Right lobe of liver (tissue), 6 donors: ENCODE results near the gene ATP8B3. TPM values are rescaled to one million over a fixed set of nuclear protein-coding genes. Genes with fewer than 3 reads are reported as not detected.
"Not testable (repeated sequence)": the region's sequence is repeated elsewhere in the genome, so short reads cannot be mapped to it uniquely, and the experiment has no call there.

Experiments
- ATAC-seq, 4 donors: fragments of 200-7000 bp; cut with Tn5 transposase; one replicate each; pipeline ENCODE4 v1.9.1; 2020; ENCODE audit warnings: mild to moderate bottlenecking in 4 of 4, moderate library complexity in 4 of 4
- DNase-seq, 3 donors: peaks; one replicate each; pipeline ENCODE4 v3.0.0-alpha.2; 2020
- H3K27ac ChIP-seq, 3 donors: fragments of 200-600 bp; one replicate each; pipeline ENCODE4 v1.8.0; 2022
- H3K27me3 ChIP-seq, 2 donors: fragments of 200-600 bp; one replicate each; pipeline ENCODE4 v1.8.0; 2022
- H3K36me3 ChIP-seq, 4 donors: fragments of 200-600 bp; sonication (generic) in 1 of 4; one replicate each; pipeline versions ENCODE4 v1.5.1 to v1.8.0; 2017 to 2022; ENCODE audit warnings: control low read depth in 1 of 4
- H3K4me1 ChIP-seq, 4 donors: fragments of 200-600 bp; sonication (generic) in 1 of 4; one replicate each; pipeline versions ENCODE4 v1.5.1 to v1.8.0; 2017 to 2022; ENCODE audit warnings: control low read depth in 1 of 4
- H3K4me3 ChIP-seq, 3 donors: fragments of 200-600 bp; one replicate each; pipeline ENCODE4 v1.8.0; 2022
- H3K9me3 ChIP-seq, 4 donors: fragments of 200-600 bp; sonication (generic) in 1 of 4; one replicate each; pipeline versions ENCODE4 v1.5.1 to v1.8.0; 2017 to 2022; ENCODE audit warnings: control low read depth in 1 of 4
- POLR2A ChIP-seq: fragments of 450-650 bp; IDR thresholded peaks from one replicate; pipeline ENCODE4 v1.6.1; 2017; ENCODE audit warnings: antibody characterized with exemption, mild to moderate bottlenecking
- WGBS: methylation state at CpG from one replicate; pipeline ENCODE4 v1.1.6; 2018; ENCODE audit warnings: low coverage, low lambda C conversion rate; ENCODE audit not compliant: insufficient coverage; ENCODE audit errors: missing lambda C conversion rate; 5-methylcytosine and 5-hydroxymethylcytosine counted together
- intact Hi-C, 2 donors: fragments of 100-400 bp; cut with DNase I; formaldehyde crosslinking; loops; one replicate each; pipeline versions ENCODE4 v1.11.2 to v1.14.1; 2022
- total RNA-seq, 6 experiments: library from RNA; depleted of rRNA in 2 of 6; stranded (reverse); fragments of >200 nt in 2 of 6; fragmentation: NEBNext Ultra II Directional in 3 of 6; extraction: Animal tissue kit (Norgen Biotek cat#: 25700) in 3 of 6; gene quantifications; one replicate each; pipeline versions ENCODE4 v1.1.0 to v1.2.4, GENCODE V29; 2016 to 2023
- TF ChIP-seq, protein P1 (sequence below), 4 donors: fragments of 200-600 bp in 3 of 4; fragments of 450-650 bp in 1 of 4; IDR thresholded peaks; one replicate each; pipeline versions ENCODE4 v1.5.1 to v1.8.0; 2016 to 2022; ENCODE audit warnings: antibody characterized with exemption in 4 of 4, mild to moderate bottlenecking in 2 of 4
- donor health status: DM: no; HTN: yes; CAD: no.
- donor health status: DM: no; HTN: no; CAD: no.
- donor health status: DM: no; HTN: no; CAD: no.
- donor health status: DM: no; HTN: yes; CAD: no.
- donor health status: DM: no; HTN: yes; CAD: no.

The ATP8B3 gene
- total RNA-seq, 6 experiments from 2014 or later: 0.86 to 5.7 (median 3.1) TPM

DNA sequence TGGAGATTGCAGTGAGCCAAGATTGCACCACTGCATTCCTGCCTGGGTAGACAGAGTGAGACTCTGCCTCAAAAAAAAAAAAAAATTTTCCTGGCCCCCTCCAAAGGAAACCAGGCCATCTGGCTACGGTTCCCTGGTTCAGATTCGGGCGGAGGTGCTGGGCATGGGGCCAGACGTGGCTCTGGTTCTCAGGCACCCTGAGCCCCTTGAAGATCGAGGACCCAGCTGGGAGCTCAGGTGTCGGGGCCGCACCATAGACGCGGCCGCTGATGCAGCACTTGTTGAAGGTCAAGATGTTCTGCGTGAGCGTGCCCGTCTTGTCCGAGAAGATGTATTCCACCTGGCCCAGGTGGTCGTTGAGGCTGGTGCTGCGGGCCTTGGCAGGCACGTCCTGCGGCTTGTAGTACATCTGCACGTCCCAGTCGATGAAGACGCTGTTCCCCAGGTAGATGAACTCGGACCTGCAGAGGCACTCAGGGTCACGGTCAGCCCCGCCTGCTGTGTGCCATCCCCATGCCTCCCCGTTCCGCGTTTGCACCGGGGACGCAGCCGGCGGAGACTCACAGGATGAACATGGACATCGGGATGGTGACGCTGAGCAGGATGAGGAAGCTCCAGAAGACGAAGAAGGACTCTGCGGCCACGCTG is 12.3 kb downstream of the ATP8B3 start:
- no peak for DNase-seq
- 93% methylated on average over 14 of the region's 36 CpGs for WGBS
- TF ChIP-seq POLR2A: no peak
- TF ChIP-seq, protein P1, sequence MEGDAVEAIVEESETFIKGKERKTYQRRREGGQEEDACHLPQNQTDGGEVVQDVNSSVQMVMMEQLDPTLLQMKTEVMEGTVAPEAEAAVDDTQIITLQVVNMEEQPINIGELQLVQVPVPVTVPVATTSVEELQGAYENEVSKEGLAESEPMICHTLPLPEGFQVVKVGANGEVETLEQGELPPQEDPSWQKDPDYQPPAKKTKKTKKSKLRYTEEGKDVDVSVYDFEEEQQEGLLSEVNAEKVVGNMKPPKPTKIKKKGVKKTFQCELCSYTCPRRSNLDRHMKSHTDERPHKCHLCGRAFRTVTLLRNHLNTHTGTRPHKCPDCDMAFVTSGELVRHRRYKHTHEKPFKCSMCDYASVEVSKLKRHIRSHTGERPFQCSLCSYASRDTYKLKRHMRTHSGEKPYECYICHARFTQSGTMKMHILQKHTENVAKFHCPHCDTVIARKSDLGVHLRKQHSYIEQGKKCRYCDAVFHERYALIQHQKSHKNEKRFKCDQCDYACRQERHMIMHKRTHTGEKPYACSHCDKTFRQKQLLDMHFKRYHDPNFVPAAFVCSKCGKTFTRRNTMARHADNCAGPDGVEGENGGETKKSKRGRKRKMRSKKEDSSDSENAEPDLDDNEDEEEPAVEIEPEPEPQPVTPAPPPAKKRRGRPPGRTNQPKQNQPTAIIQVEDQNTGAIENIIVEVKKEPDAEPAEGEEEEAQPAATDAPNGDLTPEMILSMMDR (IDR thresholded peaks at IDR 0.05): no peak
- ATAC-seq: no peak
- Histone ChIP-seq H3K27me3 (peaks cover 0 to 13% of the 10 kb centered on the region in 2 donors), H3K4me1 (no peaks in the 10 kb centered on the region), H3K36me3 (no peaks in the 10 kb centered on the region), H3K4me3 (no peak overlapping the region), H3K9me3 (no peaks in the 10 kb centered on the region), H3K27ac (no peak overlapping the region)
- intact Hi-C loops: no loop called here

DNA sequence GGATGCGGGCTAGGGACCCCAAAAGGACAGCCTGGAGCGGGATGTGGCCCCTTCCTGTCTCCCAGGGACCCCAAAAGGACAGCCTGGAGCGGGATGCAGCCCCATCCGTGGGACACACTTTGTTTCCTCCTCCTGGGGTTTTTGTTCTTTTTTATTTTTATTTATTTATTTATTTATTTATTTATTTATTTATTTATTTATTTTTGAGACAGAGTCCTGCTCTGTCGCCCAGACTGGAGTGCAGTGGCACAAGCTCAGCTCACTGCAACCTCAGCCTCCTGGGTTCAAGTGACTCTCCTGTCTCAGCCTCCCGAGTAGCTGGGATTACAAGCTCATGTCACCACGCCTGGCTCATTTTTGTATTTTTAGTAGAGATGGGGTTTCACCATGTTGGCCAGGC is 14.8 kb downstream of the ATP8B3 start:
- H3K9me3 ChIP-seq, DNase-seq, H3K4me1 ChIP-seq, H3K27ac ChIP-seq, intact Hi-C loops, H3K36me3 ChIP-seq, H3K4me3 ChIP-seq, ATAC-seq: not testable (repeated sequence)
- peaks cover 0 to 13% of the 10 kb centered on the region in 2 donors for H3K27me3 ChIP-seq
- 91% methylated on average over 6 of the region's 7 CpGs for WGBS

DNA sequence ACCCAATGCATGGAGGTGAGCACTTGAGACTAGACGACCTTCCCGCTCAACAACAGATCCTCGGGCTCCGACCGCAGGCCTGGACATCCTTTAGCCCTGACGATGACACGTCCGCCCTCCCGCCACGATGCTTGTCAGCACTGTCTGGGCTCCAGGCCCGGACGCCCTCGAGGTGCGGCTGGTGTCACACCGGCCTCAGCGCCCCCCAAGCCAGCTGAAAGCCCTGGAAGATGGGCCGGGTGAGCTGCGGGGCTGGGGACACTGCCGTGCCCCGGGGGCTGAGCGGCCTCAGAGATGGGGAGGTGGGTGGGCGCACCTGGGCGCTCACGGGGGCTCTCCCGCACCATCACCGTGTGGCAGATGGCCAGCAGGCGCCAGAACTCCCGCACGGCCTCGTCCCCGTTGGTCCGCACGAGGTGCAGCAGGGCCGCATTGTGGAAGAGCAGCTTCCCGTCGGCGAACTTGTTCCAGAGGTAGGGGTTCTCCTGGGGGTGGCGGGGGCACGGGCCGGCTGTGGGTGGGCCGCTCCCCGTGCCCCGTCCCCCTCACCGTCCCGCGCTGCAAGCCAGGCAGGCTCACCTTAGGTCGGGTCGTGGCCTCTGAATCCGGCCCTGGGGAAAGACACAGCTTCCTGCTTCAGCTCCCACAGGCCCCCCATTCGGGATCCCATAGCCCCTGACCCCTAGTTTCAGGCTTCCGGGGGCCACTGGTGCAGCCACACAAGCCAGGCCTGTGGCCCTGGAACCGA is 15.5 kb downstream of the ATP8B3 start:
- no peak for TF ChIP-seq POLR2A
- TF ChIP-seq, protein P1 (IDR thresholded peaks at IDR 0.05): no peak
- Histone ChIP-seq H3K4me1 (no peaks in the 10 kb centered on the region), H3K9me3 (no peaks in the 10 kb centered on the region), H3K27ac (no peak overlapping the region), H3K4me3 (no peak overlapping the region), H3K27me3 (peaks cover 0 to 13% of the 10 kb centered on the region in 2 donors), H3K36me3 (no peaks in the 10 kb centered on the region)
- 49% methylated on average over 8 of the region's 52 CpGs for WGBS
- intact Hi-C loops: no loop called here
- ATAC-seq (peak in 2 of 4 donors; percentile 7 to 15), DNase-seq (no peak)

DNA sequence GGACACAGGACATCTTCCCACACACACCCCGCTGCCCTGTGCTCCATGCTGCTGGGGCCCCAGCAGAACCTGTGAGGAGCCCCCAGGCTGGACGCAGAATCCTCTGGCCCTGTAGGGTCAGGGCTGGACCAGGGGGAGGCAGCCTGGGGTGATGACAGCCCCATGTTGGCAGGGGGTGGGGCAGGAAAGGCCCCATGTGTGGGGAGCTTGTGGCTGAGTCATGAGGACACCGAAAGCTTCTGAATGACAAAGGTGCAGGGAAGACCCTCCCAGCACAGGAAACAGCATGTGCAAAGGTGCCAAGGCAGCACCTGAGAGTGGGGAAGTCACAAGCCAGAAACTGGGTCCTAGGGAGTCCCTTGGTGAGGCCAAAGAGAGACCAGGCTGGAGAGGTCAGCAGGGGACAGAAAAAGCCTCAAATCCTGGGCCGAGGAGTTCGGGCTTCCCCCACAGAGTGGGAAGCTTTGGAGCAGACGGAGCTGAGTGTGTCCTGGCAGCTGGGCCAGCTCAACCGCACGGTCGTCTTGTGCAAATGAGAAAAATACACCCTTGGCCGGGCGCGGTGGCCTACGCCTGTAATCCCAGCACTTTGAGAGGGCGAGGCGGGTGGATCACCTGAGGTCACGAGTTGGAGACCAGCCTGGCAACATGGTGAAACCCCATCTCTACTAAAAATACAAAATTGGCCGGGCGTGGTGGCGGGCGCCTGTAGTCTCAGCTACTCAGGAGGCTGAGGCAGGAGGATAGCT is 17.5 kb downstream of the ATP8B3 start:
- Histone ChIP-seq H3K4me1 (no peaks in the 10 kb centered on the region), H3K27me3 (peaks cover 0 to 13% of the 10 kb centered on the region in 2 donors), H3K4me3 (no peak overlapping the region), H3K9me3 (no peaks in the 10 kb centered on the region), H3K36me3 (no peaks in the 10 kb centered on the region), H3K27ac (no peak overlapping the region)
- TF ChIP-seq, protein P1 (IDR thresholded peaks at IDR 0.05): no peak
- TF ChIP-seq POLR2A: no peak
- DNase-seq (no peak), ATAC-seq (no peak)
- WGBS: 51% methylated on average over 5 of the region's 20 CpGs
- intact Hi-C loops: no loop called here
